NCI-H1048 (cell line): ENCODE data around the gene FAM168A.

Experiments used
- DNase-seq: peaks from one replicate; lab custom pipeline; 2025; lab: John Stamatoyannopoulos, UW

The FAM168A gene

DNA sequence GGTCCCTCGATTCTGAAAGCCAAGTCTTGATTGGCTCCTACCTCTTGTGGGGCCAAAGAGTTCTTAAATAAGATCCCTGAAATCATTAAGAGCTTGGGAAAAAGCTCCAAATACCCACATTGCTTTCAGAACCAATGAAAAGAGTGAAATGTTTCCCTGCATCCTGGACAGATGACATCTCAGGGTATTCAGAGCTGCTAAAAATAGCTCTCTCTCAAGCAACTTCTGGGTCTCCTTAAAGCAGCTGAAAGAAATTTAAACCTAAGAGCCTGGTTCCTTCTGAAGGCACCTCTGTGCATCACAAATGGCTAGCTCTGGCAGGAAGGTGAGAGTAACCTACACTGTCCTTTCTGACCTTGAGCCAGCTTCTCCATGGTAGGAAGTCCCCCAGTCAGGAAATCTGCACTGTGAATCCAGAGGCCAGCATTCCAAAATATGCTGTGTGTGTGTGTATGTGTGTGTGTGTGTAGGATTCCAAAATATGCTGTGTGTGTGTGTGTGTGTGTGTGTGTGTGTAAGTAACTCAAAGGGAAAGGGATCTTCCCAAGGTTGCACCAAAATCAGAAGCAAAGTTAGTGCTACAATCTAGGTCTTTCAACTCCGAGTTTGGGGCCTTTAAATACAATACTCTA, 171.6 kb downstream of the FAM168A start:
- DNase-seq = no peak

- no peak for DNase-seq
Measured at GRCh38 chr11:73425108-73425507, 172.8 kb downstream of the FAM168A start.

DNA sequence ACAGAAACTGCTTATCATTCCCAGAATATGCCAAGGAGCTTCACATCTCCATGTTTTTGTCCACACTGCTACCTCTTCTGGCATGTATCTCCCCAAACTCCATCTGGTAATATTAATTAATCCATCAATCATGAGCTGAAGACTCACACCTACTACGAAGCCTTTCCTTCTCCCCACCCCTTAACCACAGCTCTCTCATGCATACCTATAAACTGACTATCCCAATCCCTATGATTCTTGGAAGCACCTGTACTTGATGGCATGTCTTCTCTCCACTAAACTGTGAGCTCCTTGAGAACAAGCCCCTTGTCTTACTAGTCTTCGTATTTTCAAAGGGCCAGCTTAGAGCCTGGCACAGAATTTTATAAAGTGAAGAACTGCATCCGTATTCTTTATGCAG, 174.4 kb downstream of the FAM168A start:
- no peak for DNase-seq

DNA sequence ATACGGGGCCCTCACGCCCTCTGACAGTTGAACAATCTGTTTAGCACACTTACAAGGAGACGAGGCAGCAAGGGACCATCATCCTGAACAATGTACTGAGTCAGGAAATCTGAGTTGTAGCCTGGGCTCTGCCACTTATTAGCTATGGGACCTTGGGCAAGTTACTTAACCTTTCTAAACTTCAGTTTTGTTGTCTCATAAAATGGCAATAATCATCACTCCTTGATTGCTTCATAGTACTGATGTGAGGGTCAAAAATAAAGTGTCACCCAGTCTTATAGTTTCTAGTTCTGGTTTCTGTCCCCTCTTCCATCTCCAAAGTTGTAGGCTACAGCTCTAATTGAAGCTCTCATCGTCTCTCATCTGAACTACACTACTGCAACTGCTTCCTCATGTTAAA, 175.0 kb downstream of the FAM168A start:
- no peak for DNase-seq

DNA sequence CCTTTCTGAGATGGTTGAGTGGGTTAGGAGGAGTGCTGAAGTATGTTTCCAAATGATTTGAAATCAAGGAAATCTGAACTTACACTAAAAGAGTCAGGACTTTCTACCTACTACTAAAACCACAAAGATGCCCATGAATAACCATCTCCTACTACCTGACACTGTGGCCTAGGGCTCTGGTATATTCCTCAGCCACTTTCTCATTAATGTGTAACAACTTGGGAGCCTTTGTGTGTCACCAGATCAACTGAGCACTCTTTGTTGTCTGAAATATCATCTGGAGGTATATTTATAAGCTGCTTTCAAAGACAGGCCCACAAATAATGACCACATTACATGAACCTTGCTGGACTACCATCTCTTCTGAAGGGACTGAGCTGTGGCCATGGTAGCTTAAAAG, 177.8 kb downstream of the FAM168A start:
- DNase-seq = no peak

- DNase-seq = no peak
Measured at GRCh38 chr11:73416786-73417185, 181.1 kb downstream of the FAM168A start.

DNA sequence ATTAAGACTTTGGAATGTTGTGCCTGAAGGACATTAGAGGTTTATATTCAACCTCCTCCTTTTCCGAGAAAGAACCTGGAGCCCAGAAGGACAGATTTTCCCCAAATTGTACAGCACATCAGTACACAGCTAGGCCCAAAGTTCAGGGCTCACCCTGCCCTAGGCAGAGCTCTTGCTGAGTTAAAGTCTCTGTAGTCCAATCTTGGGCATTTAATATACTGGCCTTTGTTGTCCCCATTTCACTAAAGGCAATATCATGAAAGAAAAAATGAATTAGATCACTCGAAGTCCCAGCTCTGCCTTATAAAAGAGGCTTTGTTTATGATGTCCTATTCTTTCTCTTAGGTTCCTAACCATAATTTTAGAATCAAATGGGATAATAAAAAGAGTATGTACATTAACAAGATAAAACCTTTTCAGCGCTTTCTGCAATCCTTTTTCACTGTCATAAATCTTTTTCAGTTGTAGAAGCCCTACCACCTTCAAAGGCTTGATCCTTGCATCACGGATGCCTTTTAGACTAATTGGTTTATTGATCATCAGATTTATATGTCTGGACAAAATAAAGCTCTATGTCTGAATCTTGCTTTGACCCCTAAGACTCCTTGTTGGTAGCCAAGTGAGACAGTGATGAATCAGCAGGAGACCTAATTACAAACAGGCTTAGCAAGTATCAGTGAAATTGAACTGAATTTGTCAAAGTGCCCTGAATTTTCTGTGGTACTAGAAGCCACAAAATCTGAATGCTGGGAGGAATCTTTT, 181.9 kb downstream of the FAM168A start:
- no peak for DNase-seq

DNA sequence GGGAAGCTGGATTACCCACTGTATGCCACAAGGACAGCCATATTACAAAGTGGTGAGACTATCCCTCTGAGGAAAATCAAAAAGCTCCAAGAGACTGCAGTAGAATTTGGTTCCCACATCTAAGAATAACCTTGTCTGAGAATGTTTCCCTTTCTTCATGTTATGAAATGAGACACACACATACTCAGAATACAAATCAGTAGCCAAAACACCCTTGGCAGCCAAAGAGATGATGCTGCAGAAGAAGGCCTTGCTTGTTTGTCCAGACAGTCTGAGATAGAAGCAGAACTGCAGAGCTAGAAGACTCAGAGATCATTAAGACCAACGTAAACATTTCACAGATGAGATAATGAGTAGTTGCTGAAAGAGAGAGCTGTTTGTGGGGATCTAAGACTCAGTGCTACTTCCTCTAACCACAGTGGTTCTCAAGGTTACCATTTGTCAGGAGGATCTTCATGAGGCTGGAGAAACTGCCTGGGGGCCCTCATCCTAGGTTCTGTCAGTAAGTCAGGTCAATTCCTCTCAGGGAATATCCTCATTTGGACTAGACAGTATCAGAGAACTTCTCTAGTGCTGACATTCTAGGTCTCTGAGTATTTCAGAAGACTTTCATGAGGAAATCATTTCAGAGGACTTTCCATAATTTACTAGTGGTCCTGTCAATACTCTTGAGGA, 182.8 kb downstream of the FAM168A start:
- no peak for DNase-seq

DNA sequence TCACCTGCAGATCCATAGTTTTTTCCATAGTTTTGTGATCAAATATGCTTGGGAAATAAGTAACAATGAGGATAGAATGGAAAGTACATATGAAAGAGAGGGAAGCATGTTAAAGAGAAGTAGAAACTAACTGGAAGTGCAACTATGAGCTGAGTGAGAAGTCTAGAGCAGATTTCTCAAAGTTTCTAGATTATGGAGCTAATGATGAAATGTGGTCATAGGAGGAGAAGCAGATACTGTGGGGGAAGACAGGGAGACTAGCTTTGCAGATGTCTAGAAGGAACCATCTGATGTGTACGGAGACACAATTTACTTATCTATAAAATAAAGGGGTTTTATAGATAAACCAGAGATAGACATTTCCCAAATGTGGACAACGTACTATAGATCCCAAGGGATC, 184.7 kb downstream of the FAM168A start:
- DNase-seq = no peak

DNA sequence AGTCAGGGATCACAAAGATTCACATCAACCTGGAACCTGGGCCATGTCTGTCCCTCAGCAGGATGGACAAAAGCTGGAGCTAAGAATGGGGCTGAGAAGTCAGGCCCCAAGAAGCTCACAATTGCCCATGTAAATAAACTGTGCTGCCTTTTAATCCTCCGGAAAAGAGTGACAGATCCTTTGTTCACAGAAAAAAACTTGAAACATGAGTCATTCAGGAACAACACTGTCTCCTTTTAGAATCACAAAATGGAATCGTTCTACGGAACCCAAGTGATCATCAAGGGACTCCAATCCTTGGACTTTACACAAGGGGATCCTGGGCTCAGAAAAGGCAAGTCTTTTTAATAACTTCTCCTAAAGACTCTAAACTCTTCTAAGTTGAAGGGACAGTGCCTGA, 185.6 kb downstream of the FAM168A start:
- DNase-seq = no peak

DNA sequence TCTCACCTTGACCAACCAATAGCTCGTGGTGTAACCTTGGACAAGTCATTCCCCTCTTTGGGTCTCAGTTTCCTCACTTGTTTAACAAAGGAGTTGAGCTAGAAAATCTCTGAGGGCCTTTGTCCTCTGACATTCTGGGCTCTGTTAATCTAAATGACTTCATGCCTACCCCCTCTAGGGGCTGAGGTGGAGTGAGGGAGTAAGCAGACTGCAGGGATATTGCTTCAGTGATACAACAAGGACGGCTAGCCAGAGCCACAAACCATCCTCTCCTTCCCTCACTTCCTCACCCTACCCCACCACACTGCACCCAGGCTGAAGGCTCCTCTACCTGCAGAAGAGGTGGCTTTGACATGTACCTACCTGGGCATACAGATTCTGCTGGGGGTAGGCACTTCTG, 186.9 kb downstream of the FAM168A start:
- no peak for DNase-seq

- DNase-seq = no peak
Measured at GRCh38 chr11:73410627-73411026, 187.3 kb downstream of the FAM168A start.

- DNase-seq = no peak
Measured at GRCh38 chr11:73409431-73409830, 188.5 kb downstream of the FAM168A start.

- DNase-seq = no peak
Measured at GRCh38 chr11:73406619-73407018, 191.3 kb downstream of the FAM168A start.

DNA sequence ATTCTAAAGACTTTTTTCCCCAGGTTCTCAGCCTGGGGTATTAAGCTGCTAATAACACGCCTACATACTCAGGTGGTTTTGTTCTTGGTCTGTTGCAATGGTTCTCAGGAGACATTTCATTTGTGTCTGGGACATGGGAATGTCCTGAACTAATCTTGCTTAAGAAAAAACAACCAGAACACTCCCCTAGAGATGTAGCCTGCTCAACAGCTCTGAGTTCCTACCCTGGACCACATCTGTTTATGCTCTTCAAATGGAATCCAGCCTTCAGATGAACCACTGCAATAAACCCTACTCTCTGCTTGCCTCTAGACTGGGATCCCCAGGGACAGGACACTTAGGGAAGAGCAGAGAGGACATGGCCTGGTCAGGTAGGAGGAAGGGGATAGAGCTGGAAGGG, 191.8 kb downstream of the FAM168A start:
- DNase-seq = no peak

DNA sequence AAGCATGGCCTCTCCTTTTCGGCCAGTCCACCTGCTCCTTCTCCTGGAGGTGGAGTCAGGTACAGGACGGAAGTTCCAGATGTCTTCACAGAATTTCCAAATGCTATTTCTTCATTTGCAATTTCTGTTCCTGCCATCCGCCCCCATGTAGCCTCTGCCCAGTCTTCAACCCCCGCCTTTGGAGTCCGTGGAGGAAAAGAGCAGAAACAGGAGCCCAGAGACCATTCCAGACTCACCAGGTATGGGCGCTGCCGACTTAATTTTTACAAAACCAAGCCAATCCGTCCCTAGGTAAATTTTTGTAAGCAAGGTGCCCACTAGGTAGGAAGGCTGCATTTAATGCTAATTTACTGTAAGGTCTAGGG, 192.8 kb downstream of the FAM168A start:
- DNase-seq = no peak

- no peak for DNase-seq
Measured at GRCh38 chr11:73404506-73405145, 193.3 kb downstream of the FAM168A start.

GRCh38 chr11:73404048-73404447, 193.9 kb downstream of the FAM168A start:
- no peak for DNase-seq

DNA sequence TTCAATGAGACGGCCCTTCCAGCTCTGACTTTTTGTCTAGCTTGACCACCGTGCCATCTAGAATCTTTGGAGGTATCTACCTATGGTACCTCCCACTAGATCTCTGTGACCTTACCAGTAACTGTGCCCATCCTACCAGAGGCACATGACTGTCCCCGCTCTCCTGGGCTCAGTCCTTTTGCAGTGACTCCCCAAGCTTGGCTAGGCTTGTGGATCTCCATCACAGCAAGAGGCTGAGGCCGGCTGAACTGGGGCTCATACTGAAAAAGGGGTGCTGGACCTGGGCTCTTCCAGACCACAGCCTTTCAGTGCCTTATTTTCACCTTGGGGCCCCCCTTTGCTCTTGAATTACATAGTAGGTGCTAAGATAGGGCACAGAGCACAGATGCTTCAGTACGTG, 194.4 kb downstream of the FAM168A start:
- no peak for DNase-seq

- no peak for DNase-seq
Measured at GRCh38 chr11:73402834-73403185, 195.1 kb downstream of the FAM168A start.

DNA sequence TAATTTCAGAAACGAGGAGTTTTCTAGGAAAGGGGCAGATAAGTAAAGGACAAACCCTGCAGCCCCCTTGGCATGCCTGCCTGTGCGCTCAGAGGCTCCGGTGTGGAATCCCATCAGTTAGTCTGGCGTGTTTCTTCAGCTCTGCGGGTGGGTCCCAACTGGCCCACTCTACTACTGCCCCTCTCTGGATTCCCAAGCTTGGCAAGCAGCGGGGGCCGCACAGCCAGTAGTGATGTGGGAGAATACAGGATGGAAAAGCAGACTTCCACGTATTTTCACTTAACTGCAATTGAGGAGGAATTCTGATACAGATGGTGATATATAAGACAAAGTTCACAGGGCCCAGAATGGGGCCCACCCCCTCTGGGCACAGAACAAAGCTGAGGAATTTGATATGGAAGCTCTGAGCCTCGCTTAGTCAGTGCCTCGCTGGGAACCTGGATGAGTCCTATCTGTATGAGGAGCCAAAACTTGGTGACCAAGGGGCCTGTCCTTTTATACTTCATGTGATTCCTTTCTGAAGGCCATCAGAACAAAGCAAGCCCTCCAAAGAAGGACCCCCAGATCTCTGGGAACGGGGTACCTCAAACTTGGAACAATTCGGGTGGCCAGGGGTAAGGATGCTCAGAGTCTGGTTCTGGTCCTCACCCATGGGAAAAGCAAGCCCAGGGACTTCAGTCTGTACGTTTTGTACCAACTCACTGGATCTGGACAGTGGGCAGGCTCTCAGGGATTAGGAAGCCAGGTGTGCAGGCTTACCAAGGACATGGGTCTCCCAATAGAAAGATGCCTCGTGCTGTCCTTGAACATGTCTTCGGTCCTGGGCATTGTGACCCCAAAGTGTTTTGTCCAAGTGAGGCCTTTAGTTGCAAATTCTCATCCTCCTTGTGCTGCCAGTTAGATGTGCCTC, 195.7 kb downstream of the FAM168A start:
- no peak for DNase-seq
